Measurements from ENCODE around the gene LSAMP. TPM values are rescaled to one million over a fixed set of nuclear protein-coding genes. Genes with fewer than 3 reads are reported as not detected.

LSAMP gene
- total and polyA plus RNA-seq, 2 experiments from 2014 or later = 2.0 to 2.9 TPM

DNA sequence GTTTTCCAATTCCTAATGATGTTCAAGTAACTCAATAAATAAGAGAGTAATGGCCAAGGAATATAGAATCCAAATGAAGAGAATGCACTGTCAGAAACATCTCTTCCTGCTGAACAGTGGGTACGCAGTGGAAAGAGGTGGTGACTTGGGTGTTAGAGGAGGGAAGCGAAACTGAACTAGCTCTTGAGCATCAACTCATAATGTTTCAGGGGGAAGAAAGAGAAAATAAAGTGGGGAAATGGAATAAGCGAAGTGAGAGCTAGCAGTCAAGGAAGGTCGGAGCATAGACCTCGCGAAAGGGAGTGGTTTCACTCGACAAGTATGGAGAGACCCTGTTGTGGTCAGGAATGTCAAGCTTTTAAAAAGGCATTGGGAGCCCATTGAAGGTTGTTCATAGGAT lies 512.5 kb downstream of the LSAMP start (continued):
- TF ChIP-seq, protein P1, sequence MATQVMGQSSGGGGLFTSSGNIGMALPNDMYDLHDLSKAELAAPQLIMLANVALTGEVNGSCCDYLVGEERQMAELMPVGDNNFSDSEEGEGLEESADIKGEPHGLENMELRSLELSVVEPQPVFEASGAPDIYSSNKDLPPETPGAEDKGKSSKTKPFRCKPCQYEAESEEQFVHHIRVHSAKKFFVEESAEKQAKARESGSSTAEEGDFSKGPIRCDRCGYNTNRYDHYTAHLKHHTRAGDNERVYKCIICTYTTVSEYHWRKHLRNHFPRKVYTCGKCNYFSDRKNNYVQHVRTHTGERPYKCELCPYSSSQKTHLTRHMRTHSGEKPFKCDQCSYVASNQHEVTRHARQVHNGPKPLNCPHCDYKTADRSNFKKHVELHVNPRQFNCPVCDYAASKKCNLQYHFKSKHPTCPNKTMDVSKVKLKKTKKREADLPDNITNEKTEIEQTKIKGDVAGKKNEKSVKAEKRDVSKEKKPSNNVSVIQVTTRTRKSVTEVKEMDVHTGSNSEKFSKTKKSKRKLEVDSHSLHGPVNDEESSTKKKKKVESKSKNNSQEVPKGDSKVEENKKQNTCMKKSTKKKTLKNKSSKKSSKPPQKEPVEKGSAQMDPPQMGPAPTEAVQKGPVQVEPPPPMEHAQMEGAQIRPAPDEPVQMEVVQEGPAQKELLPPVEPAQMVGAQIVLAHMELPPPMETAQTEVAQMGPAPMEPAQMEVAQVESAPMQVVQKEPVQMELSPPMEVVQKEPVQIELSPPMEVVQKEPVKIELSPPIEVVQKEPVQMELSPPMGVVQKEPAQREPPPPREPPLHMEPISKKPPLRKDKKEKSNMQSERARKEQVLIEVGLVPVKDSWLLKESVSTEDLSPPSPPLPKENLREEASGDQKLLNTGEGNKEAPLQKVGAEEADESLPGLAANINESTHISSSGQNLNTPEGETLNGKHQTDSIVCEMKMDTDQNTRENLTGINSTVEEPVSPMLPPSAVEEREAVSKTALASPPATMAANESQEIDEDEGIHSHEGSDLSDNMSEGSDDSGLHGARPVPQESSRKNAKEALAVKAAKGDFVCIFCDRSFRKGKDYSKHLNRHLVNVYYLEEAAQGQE (IDR thresholded peaks at IDR 0.05; ENCODE audit: unreplicated experiment) = no peak
- TF ChIP-seq CREB1 (CRISPR knock-in tag; IDR thresholded peaks at IDR 0.05; ENCODE audit: low read depth) (no peak), NANOG (IDR thresholded peaks at IDR 0.05; ENCODE audit: borderline replicate concordance) (no peak), JUNB (IDR thresholded peaks at IDR 0.05; ENCODE audit: unreplicated experiment) (no peak), ETS1 (IDR thresholded peaks at IDR 0.05) (no peak), EZH2phosphoT487 (IDR thresholded peaks at IDR 0.05; ENCODE audit: unreplicated experiment) (no peak), ZNF331 (CRISPR knock-in tag; IDR thresholded peaks at IDR 0.05; ENCODE audit: low read depth) (no peak), ZNF114 (CRISPR knock-in tag; IDR thresholded peaks at IDR 0.05) (no peak), STAT1 (IDR thresholded peaks at IDR 0.05; ENCODE audit: unreplicated experiment) (no peak), EZH2 (IDR thresholded peaks at IDR 0.05; ENCODE audit: low read depth, unreplicated experiment) (no peak)
- TF ChIP-seq, protein P2, sequence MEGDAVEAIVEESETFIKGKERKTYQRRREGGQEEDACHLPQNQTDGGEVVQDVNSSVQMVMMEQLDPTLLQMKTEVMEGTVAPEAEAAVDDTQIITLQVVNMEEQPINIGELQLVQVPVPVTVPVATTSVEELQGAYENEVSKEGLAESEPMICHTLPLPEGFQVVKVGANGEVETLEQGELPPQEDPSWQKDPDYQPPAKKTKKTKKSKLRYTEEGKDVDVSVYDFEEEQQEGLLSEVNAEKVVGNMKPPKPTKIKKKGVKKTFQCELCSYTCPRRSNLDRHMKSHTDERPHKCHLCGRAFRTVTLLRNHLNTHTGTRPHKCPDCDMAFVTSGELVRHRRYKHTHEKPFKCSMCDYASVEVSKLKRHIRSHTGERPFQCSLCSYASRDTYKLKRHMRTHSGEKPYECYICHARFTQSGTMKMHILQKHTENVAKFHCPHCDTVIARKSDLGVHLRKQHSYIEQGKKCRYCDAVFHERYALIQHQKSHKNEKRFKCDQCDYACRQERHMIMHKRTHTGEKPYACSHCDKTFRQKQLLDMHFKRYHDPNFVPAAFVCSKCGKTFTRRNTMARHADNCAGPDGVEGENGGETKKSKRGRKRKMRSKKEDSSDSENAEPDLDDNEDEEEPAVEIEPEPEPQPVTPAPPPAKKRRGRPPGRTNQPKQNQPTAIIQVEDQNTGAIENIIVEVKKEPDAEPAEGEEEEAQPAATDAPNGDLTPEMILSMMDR (conservative IDR thresholded peaks at IDR 0.05; ENCODE audit: low read depth in 2 of 2) = no peak

DNA sequence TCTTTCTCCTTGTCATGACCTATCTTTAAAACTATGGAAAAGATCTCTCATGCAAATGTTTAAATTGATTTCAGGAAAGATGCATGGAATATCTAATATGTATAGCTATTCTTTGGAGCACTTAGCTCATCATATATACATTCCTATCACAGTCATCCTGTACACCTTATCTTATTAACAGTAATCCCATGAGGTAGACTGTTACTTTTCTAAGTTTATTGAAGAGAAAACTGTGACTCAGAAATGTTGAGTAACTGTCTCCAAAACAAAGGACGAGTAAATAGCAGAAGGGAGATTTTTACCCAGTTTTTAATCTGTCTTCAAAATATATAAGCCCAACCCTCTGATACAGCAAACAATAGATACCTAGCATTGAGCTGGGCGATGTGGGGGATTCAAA lies 513.7 kb downstream of the LSAMP start:
- no peaks in the 10 kb centered on the region for H3K36me3 Mint-ChIP-seq (ENCODE audit: low read depth)
- no peak overlapping the region for H3K4me3 Mint-ChIP-seq
- DNase-seq (ENCODE audit: low spot score) (no peak), ATAC-seq (no peak)
- Histone ChIP-seq H3K4me1 (ENCODE audit: insufficient read depth) (peaks cover 6% of the 10 kb centered on the region; the same call in 1 of the 2 replicates), H4K20me1 (replicated peaks; ENCODE audit: insufficient read depth) (no peaks in the 10 kb centered on the region), H3K4me3 (no peak overlapping the region), H3K9me2 (ENCODE audit: insufficient read depth) (no peaks in the 10 kb centered on the region), H3F3A (replicated peaks; ENCODE audit: low read depth) (no peaks in the 10 kb centered on the region), H3K27ac (ENCODE audit: low read depth) (no peak overlapping the region), H3K79me2 (replicated peaks; ENCODE audit: insufficient read depth) (no peaks in the 10 kb centered on the region), H2AFZ (no peak overlapping the region), H3K4me2 (no peak overlapping the region), H3K36me3 (ENCODE audit: insufficient read depth) (no peaks in the 10 kb centered on the region), H3K27me3 (ENCODE audit: insufficient read depth) (no peaks in the 10 kb centered on the region)
- no peaks in the 10 kb centered on the region for H3K9me3 Mint-ChIP-seq
- no peaks in the 10 kb centered on the region for H3K27me3 Mint-ChIP-seq (ENCODE audit: insufficient read depth, low read depth, poor library complexity)
- H3K27ac Mint-ChIP-seq = no peak overlapping the region
- H3K4me1 Mint-ChIP-seq = peaks cover 12% of the 10 kb centered on the region; the same call in 2 of the 3 replicates
- TF ChIP-seq, protein P2 (conservative IDR thresholded peaks at IDR 0.05; ENCODE audit: low read depth in 2 of 2) = no peak
- TF ChIP-seq NANOG (IDR thresholded peaks at IDR 0.05; ENCODE audit: borderline replicate concordance) (no peak), EZH2 (IDR thresholded peaks at IDR 0.05; ENCODE audit: low read depth, unreplicated experiment) (no peak), STAT1 (IDR thresholded peaks at IDR 0.05; ENCODE audit: unreplicated experiment) (no peak), POLR2AphosphoS5 (IDR thresholded peaks at IDR 0.05; ENCODE audit: low read depth) (no peak), CREB1 (CRISPR knock-in tag; IDR thresholded peaks at IDR 0.05; ENCODE audit: low read depth) (no peak), ZNF114 (CRISPR knock-in tag; IDR thresholded peaks at IDR 0.05) (no peak)
- TF ChIP-seq, protein P1 (IDR thresholded peaks at IDR 0.05; ENCODE audit: unreplicated experiment) = no peak
